ENCODE data around the gene SPOCK1.

Gene SPOCK1

DNA sequence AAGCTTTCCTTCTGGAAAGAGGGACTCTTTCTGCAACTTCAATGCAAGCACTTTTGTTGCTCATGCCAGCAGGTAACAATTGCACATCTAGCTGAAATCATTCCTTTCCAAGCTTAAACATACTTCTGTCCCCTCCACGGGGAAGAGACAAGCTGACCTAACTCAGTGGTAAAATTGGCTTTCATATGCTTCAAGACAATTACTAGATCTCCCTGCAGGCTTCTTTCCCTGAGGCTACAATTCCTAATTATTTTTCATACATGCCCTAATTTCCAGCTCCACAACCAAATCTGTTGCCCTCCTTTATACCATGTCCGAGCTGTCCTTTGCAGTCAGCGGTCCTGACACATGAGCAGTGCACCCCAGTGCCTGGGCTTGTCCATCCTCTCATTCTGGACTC is 324.9 kb downstream of the SPOCK1 start:
- Histone ChIP-seq H3K4me1 (ENCODE audit: control insufficient read depth in 1 of 2, insufficient read depth in 2 of 2, low read length in 2 of 2) (no peaks in the 10 kb centered on the region), H3K27ac (ENCODE audit: low read depth, low read length) (no peak overlapping the region), H3K4me3 (ENCODE audit: low read depth in 1 of 2, low read length in 2 of 2) (no peak overlapping the region), H3K9ac (ENCODE audit: low read depth in 1 of 2, low read length in 2 of 2) (no peak overlapping the region), H3K27me3 (ENCODE audit: control insufficient read depth in 1 of 2, insufficient read depth in 2 of 2, low read length in 2 of 2) (no peaks in the 10 kb centered on the region), H3K36me3 (ENCODE audit: control insufficient read depth in 1 of 2, insufficient read depth in 2 of 2, low read length in 2 of 2) (no peaks in the 10 kb centered on the region), H3K9me3 (ENCODE audit: control insufficient read depth in 1 of 2, low read length in 2 of 2) (no peaks in the 10 kb centered on the region)

DNA sequence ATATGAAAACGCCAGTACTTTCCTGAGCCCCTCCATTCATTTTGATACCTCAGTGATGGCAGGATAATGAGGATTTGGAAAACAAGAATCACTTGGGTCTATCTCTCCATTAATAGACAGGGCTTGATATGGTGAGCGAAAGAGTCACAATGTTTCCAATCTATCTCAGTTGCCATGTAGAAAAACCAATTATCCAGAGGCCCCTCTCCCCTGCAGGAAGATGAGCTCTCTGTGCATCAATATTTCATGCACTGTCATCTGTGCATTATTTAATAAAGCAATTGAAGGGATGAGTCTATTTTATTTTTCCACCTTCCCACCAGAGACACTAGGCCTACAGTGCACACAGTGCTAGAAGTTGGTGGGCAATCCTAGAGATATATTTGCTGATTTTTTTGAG is 326.9 kb downstream of the SPOCK1 start:
- no peaks in the 10 kb centered on the region for H3K36me3 ChIP-seq (ENCODE audit: control insufficient read depth in 1 of 2, insufficient read depth in 2 of 2, low read length in 2 of 2)
- H3K4me1 ChIP-seq (ENCODE audit: control insufficient read depth in 1 of 2, insufficient read depth in 2 of 2, low read length in 2 of 2) = no peaks in the 10 kb centered on the region
- no peaks in the 10 kb centered on the region for H3K27me3 ChIP-seq (ENCODE audit: control insufficient read depth in 1 of 2, insufficient read depth in 2 of 2, low read length in 2 of 2)
- no peaks in the 10 kb centered on the region for H3K9me3 ChIP-seq (ENCODE audit: control insufficient read depth in 1 of 2, low read length in 2 of 2)
- no peak overlapping the region for H3K4me3 ChIP-seq (ENCODE audit: low read depth in 1 of 2, low read length in 2 of 2)
- H3K9ac ChIP-seq (ENCODE audit: low read depth in 1 of 2, low read length in 2 of 2) = no peak overlapping the region
- no peak overlapping the region for H3K27ac ChIP-seq (ENCODE audit: low read depth, low read length)

DNA sequence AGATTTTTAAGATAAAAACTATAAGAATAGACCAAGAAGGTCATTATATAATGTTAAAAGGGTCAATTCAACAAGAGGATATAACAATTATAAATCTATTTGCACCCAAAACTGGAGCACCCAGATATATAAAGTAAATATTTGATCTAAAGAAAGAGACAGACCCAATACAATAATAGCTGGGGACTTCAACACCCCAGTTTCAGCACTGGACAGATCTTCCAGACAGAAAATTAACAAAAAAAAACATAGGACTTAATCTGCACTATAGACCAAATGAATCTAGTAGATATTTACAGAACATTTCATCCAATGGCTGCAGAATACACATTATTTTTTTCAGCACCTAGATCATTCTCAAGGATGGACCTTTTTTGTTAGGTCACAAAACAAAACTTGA is 331.9 kb downstream of the SPOCK1 start:
- H3K36me3 ChIP-seq (ENCODE audit: control insufficient read depth in 1 of 2, insufficient read depth in 2 of 2, low read length in 2 of 2) = no peaks in the 10 kb centered on the region
- no peaks in the 10 kb centered on the region for H3K9me3 ChIP-seq (ENCODE audit: control insufficient read depth in 1 of 2, low read length in 2 of 2)
- no peak overlapping the region for H3K9ac ChIP-seq (ENCODE audit: low read depth in 1 of 2, low read length in 2 of 2)
- H3K4me1 ChIP-seq (ENCODE audit: control insufficient read depth in 1 of 2, insufficient read depth in 2 of 2, low read length in 2 of 2) = no peaks in the 10 kb centered on the region
- H3K27ac ChIP-seq (ENCODE audit: low read depth, low read length) = no peak overlapping the region
- H3K27me3 ChIP-seq (ENCODE audit: control insufficient read depth in 1 of 2, insufficient read depth in 2 of 2, low read length in 2 of 2) = no peaks in the 10 kb centered on the region
- H3K4me3 ChIP-seq (ENCODE audit: low read depth in 1 of 2, low read length in 2 of 2) = no peak overlapping the region

DNA sequence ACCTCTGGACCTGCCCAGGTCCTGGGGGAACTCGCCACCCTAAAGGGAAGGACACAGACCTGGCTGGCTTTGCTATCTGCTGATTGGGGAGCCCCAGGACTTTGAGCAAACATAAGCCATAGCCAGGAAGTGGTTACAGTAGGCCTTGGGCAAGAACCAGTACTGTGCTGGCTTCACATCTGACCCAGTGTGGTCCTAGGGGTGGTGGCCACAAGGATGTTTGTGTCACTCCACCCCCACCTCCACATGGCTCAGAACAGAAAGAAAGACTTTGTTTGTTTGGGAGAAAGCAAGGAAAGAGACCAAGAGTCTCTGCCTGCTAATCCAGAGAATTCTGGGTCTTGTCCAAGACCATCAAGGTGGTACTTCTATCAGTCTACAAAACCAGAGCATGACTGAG is 334.2 kb downstream of the SPOCK1 start:
- Histone ChIP-seq H3K9ac (ENCODE audit: low read depth in 1 of 2, low read length in 2 of 2) (no peak overlapping the region), H3K27ac (ENCODE audit: low read depth, low read length) (no peak overlapping the region), H3K4me1 (ENCODE audit: control insufficient read depth in 1 of 2, insufficient read depth in 2 of 2, low read length in 2 of 2) (no peaks in the 10 kb centered on the region), H3K36me3 (ENCODE audit: control insufficient read depth in 1 of 2, insufficient read depth in 2 of 2, low read length in 2 of 2) (no peaks in the 10 kb centered on the region), H3K9me3 (ENCODE audit: control insufficient read depth in 1 of 2, low read length in 2 of 2) (no peaks in the 10 kb centered on the region), H3K4me3 (ENCODE audit: low read depth in 1 of 2, low read length in 2 of 2) (no peak overlapping the region), H3K27me3 (ENCODE audit: control insufficient read depth in 1 of 2, insufficient read depth in 2 of 2, low read length in 2 of 2) (no peaks in the 10 kb centered on the region)

DNA sequence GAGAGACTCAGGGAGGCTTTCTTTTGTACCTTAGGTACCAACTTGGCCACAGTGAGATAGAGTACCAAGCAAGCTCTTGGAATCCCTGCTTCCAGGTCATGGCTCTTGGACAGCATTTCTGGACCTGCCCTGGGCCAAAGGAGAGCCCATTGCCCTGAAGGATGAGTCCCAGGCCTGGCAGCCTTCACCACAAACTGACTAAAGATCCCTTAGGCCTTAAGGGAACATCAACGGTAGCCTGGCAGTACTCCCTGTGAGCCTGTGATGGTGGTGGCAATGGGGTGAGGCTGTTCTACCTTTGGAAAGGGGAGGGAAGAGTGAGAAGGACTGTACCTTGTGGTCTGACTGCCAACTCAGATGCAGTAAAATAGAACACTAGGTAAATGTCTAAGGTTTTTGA is 334.6 kb downstream of the SPOCK1 start:
- Histone ChIP-seq H3K9ac (ENCODE audit: low read depth in 1 of 2, low read length in 2 of 2) (no peak overlapping the region), H3K27me3 (ENCODE audit: control insufficient read depth in 1 of 2, insufficient read depth in 2 of 2, low read length in 2 of 2) (no peaks in the 10 kb centered on the region), H3K36me3 (ENCODE audit: control insufficient read depth in 1 of 2, insufficient read depth in 2 of 2, low read length in 2 of 2) (no peaks in the 10 kb centered on the region)

DNA sequence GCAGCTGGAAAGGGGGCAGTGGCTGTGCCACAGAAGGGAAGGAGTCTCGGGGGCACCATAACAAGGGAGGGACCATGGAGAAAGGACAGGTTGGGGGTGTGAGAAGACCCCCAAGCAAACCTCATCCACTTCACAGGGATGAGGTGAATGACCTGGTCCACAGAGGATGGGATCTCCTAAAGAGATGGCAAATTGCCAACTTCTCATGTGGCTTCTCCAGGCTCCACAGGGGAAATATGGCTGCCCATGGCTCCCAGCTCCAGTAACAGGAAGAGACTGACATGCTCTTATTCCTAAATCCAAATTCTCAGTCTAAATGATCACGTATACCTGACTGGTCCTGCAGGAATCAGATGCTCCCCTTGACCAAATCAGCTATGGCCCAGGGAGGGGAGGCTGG is 340.4 kb downstream of the SPOCK1 start:
- H3K9ac ChIP-seq (ENCODE audit: low read depth in 1 of 2, low read length in 2 of 2) = no peak overlapping the region
- no peak overlapping the region for H3K4me3 ChIP-seq (ENCODE audit: low read depth in 1 of 2, low read length in 2 of 2)
- no peaks in the 10 kb centered on the region for H3K36me3 ChIP-seq (ENCODE audit: control insufficient read depth in 1 of 2, insufficient read depth in 2 of 2, low read length in 2 of 2)
- H3K27me3 ChIP-seq (ENCODE audit: control insufficient read depth in 1 of 2, insufficient read depth in 2 of 2, low read length in 2 of 2) = no peaks in the 10 kb centered on the region
- no peak overlapping the region for H3K27ac ChIP-seq (ENCODE audit: low read depth, low read length)
- H3K4me1 ChIP-seq (ENCODE audit: control insufficient read depth in 1 of 2, insufficient read depth in 2 of 2, low read length in 2 of 2) = no peaks in the 10 kb centered on the region
- H3K9me3 ChIP-seq (ENCODE audit: control insufficient read depth in 1 of 2, low read length in 2 of 2) = no peaks in the 10 kb centered on the region

More for the DNA sequence above, 334.6 kb downstream of the SPOCK1 start:
- H3K27ac ChIP-seq (ENCODE audit: low read depth, low read length) = no peak overlapping the region
- H3K4me1 ChIP-seq (ENCODE audit: control insufficient read depth in 1 of 2, insufficient read depth in 2 of 2, low read length in 2 of 2) = no peaks in the 10 kb centered on the region
- H3K4me3 ChIP-seq (ENCODE audit: low read depth in 1 of 2, low read length in 2 of 2) = no peak overlapping the region
- no peaks in the 10 kb centered on the region for H3K9me3 ChIP-seq (ENCODE audit: control insufficient read depth in 1 of 2, low read length in 2 of 2)

DNA sequence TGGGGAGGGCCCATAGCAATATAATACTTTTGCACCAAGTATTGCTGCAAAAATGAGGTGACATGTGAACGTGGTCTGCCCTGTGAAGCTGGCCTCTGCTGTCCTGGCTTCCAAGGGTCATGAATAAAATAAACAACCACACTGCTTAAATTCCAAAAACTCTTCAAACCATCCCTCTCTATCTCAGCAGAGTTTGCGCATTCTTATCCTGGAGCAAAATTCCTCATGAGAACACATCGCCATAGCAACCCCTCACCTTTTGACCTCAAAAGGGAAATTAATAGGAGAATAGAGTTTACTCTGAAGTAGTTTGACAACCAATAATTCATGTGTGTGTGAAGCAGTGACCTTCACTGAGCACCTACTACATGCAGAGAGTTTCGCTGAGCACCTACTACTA is 342.9 kb downstream of the SPOCK1 start:
- Histone ChIP-seq H3K36me3 (ENCODE audit: control insufficient read depth in 1 of 2, insufficient read depth in 2 of 2, low read length in 2 of 2) (no peaks in the 10 kb centered on the region), H3K9me3 (ENCODE audit: control insufficient read depth in 1 of 2, low read length in 2 of 2) (no peaks in the 10 kb centered on the region), H3K27me3 (ENCODE audit: control insufficient read depth in 1 of 2, insufficient read depth in 2 of 2, low read length in 2 of 2) (no peaks in the 10 kb centered on the region), H3K4me1 (ENCODE audit: control insufficient read depth in 1 of 2, insufficient read depth in 2 of 2, low read length in 2 of 2) (no peaks in the 10 kb centered on the region), H3K9ac (ENCODE audit: low read depth in 1 of 2, low read length in 2 of 2) (no peak overlapping the region), H3K27ac (ENCODE audit: low read depth, low read length) (no peak overlapping the region), H3K4me3 (ENCODE audit: low read depth in 1 of 2, low read length in 2 of 2) (no peak overlapping the region)

DNA sequence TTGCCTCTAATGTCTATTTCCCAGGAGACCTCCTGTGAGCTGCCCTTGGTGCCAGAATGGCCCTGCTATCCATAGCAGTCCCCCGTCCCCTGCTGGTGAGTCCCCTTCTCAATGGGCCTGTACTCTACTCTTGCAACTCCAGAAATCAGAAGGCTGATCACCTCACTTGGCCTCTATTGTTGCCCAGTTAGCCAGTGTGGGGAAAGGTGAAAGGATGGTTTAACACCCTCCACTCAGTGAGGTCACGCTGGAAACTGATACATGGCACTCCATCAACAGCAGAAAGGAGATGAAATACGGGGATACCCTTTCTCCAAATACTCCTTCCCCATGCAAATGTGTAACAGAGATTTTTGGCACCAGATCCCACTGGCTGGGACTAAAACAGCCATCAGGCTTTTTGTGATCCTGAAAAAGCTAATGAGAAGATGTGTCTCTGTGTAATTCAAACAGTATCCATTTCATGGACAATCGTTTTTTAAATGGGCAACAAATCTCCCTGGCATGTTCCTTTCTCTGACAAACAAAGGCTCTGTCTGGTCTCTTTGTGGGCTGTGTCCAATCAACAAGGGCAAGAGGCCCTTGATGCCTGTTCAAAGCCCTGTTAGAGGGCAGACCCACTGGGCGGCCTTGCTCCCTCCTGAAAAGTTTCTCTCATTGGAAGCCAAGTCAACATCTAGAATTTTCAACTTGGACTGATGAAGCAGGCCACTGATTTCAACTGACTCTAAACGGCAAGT is 343.7 kb downstream of the SPOCK1 start:
- Histone ChIP-seq H3K4me3 (ENCODE audit: low read depth in 1 of 2, low read length in 2 of 2) (no peak overlapping the region), H3K27ac (ENCODE audit: low read depth, low read length) (no peak overlapping the region), H3K4me1 (ENCODE audit: control insufficient read depth in 1 of 2, insufficient read depth in 2 of 2, low read length in 2 of 2) (no peaks in the 10 kb centered on the region), H3K36me3 (ENCODE audit: control insufficient read depth in 1 of 2, insufficient read depth in 2 of 2, low read length in 2 of 2) (no peaks in the 10 kb centered on the region), H3K27me3 (ENCODE audit: control insufficient read depth in 1 of 2, insufficient read depth in 2 of 2, low read length in 2 of 2) (no peaks in the 10 kb centered on the region), H3K9me3 (ENCODE audit: control insufficient read depth in 1 of 2, low read length in 2 of 2) (no peaks in the 10 kb centered on the region), H3K9ac (ENCODE audit: low read depth in 1 of 2, low read length in 2 of 2) (no peak overlapping the region)

DNA sequence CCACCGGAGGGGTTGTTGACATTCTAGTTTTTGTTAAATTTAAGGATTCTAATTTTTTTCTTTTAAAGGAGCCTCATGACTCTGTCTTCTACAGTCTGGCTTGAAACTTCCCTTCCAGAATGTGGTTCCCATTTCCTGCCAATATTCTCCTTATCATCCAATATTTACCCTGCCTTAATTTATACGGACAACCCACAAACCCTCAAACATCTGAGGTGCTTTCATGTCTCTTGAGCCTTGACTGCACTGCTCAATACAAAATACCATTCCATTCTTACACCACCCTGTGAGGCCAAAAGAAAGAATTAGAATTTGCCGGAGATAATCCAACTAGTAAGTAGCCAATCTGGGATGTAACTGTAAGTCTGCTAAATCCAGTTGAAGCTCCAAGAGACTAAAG is 346.5 kb downstream of the SPOCK1 start:
- Histone ChIP-seq H3K27ac (ENCODE audit: low read depth, low read length) (no peak overlapping the region), H3K9me3 (ENCODE audit: control insufficient read depth in 1 of 2, low read length in 2 of 2) (no peaks in the 10 kb centered on the region), H3K4me1 (ENCODE audit: control insufficient read depth in 1 of 2, insufficient read depth in 2 of 2, low read length in 2 of 2) (no peaks in the 10 kb centered on the region), H3K27me3 (ENCODE audit: control insufficient read depth in 1 of 2, insufficient read depth in 2 of 2, low read length in 2 of 2) (no peaks in the 10 kb centered on the region), H3K36me3 (ENCODE audit: control insufficient read depth in 1 of 2, insufficient read depth in 2 of 2, low read length in 2 of 2) (no peaks in the 10 kb centered on the region), H3K9ac (ENCODE audit: low read depth in 1 of 2, low read length in 2 of 2) (no peak overlapping the region), H3K4me3 (ENCODE audit: low read depth in 1 of 2, low read length in 2 of 2) (no peak overlapping the region)

DNA sequence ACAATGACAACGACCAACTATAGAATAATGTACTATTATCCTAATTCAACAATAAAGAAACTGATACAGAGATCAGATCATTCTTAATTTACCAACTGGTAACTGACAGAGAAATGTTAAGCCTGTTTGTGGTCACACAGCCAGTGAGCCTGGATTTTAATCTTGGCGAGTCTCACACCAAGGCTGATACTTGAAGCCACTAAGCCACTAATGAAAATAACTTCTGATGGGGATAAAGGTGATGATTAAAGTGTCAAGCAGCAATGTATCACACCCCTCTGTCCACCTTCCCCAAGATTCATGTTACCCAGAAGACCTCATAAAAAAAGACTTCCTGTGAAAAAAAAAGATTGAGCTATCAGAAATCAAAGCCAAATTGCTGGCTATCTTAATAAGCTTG is 350.5 kb downstream of the SPOCK1 start:
- H3K36me3 ChIP-seq (ENCODE audit: control insufficient read depth in 1 of 2, insufficient read depth in 2 of 2, low read length in 2 of 2) = no peaks in the 10 kb centered on the region
- no peak overlapping the region for H3K9ac ChIP-seq (ENCODE audit: low read depth in 1 of 2, low read length in 2 of 2)
- H3K27me3 ChIP-seq (ENCODE audit: control insufficient read depth in 1 of 2, insufficient read depth in 2 of 2, low read length in 2 of 2) = no peaks in the 10 kb centered on the region
- no peak overlapping the region for H3K27ac ChIP-seq (ENCODE audit: low read depth, low read length)
- no peaks in the 10 kb centered on the region for H3K4me1 ChIP-seq (ENCODE audit: control insufficient read depth in 1 of 2, insufficient read depth in 2 of 2, low read length in 2 of 2)
- no peak overlapping the region for H3K4me3 ChIP-seq (ENCODE audit: low read depth in 1 of 2, low read length in 2 of 2)
- no peaks in the 10 kb centered on the region for H3K9me3 ChIP-seq (ENCODE audit: control insufficient read depth in 1 of 2, low read length in 2 of 2)

DNA sequence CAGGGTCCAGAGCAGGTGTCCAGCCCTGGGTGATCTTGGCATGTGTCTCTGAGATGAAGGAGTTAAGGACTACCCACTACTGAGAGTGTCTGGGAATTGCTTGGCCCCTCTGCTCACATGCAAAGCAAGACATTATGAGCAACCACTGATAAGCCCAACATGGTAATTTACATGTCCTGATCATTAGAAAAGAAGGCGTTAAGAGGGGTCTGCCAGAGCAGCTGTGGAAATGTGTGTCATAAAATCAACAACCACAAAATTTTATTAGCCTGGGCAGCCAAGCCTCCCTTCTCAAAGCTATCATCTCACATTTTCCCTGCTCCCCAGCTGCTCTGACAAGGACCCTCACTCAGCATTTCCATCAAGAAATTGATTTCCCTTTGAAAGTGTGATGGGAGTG is 351.0 kb downstream of the SPOCK1 start:
- Histone ChIP-seq H3K27ac (ENCODE audit: low read depth, low read length) (no peak overlapping the region), H3K36me3 (ENCODE audit: control insufficient read depth in 1 of 2, insufficient read depth in 2 of 2, low read length in 2 of 2) (no peaks in the 10 kb centered on the region), H3K4me1 (ENCODE audit: control insufficient read depth in 1 of 2, insufficient read depth in 2 of 2, low read length in 2 of 2) (no peaks in the 10 kb centered on the region), H3K4me3 (ENCODE audit: low read depth in 1 of 2, low read length in 2 of 2) (no peak overlapping the region), H3K9me3 (ENCODE audit: control insufficient read depth in 1 of 2, low read length in 2 of 2) (no peaks in the 10 kb centered on the region), H3K9ac (ENCODE audit: low read depth in 1 of 2, low read length in 2 of 2) (no peak overlapping the region), H3K27me3 (ENCODE audit: control insufficient read depth in 1 of 2, insufficient read depth in 2 of 2, low read length in 2 of 2) (no peaks in the 10 kb centered on the region)

Data from duodenal mucosa (tissue), 2 donors.